IMR-90 (cell line): ENCODE results near the gene YTHDF2. TPM values are rescaled to one million over a fixed set of nuclear protein-coding genes. Genes with fewer than 3 reads are reported as not detected.

Source experiments
- ATAC-seq: fragments of 200-7000 bp; cut with Tn5 transposase; 2 replicates; pipeline ENCODE4 v1.9.1; 2020; ENCODE audit warnings: low read depth, mild to moderate bottlenecking, moderate library complexity
- BruUV-seq: library from RNA; stranded (reverse); fragments of 400-500 nt; replicated peaks from 2 replicates; lab custom pipeline; 2021; lab: Mats Ljungman, UMichigan
- CTCF ChIA-PET: fragments of 300-600 bp; formaldehyde crosslinking; extraction: SDS; loops from one replicate; lab custom pipeline; 2021; ENCODE audit warnings: antibody characterized with exemption; lab: Yijun Ruan, JAX
- POLR2A ChIA-PET: fragments of 300-600 bp; sonication (Branson Sonifier 250); formaldehyde crosslinking; loops from one replicate; lab custom pipeline; 2022; ENCODE audit warnings: antibody characterized with exemption; ENCODE audit not compliant: unreplicated experiment; lab: Charles Lee
- DNase-seq: peaks from one replicate; pipeline ENCODE4 v3.0.0; 2013
- H2AFZ ChIP-seq: replicated peaks from 2 replicates; pipeline ENCODE3; 2013; ENCODE audit warnings: low read length, mild to moderate bottlenecking; ENCODE audit not compliant: poor library complexity
- H2AK5ac ChIP-seq: 2 replicates; pipeline ENCODE4 v1.6.1; 2013; ENCODE audit warnings: low read depth, low read length, inconsistent platforms
- H2AK9ac ChIP-seq: replicated peaks from 2 replicates; pipeline ENCODE3; 2013; ENCODE audit warnings: mild to moderate bottlenecking, low read depth, low read length, moderate library complexity; ENCODE audit not compliant: poor library complexity
- H2BK120ac ChIP-seq: 2 replicates; pipeline ENCODE4 v1.6.1; 2013; ENCODE audit warnings: low read depth, low read length, inconsistent platforms
- H2BK15ac ChIP-seq: 3 replicates; pipeline ENCODE4 v1.6.1; 2013; ENCODE audit warnings: low read depth, low read length, inconsistent platforms
- H2BK20ac ChIP-seq: 2 replicates; pipeline ENCODE4 v1.6.1; 2013; ENCODE audit warnings: low read depth, mild to moderate bottlenecking, inconsistent platforms, low read length, moderate library complexity
- H2BK5ac ChIP-seq: 2 replicates; pipeline ENCODE4 v1.6.1; 2013; ENCODE audit warnings: mild to moderate bottlenecking, low read depth, low read length, inconsistent platforms; ENCODE audit not compliant: poor library complexity, severe bottlenecking
- H3K14ac ChIP-seq: replicated peaks from 2 replicates; pipeline ENCODE4 v1.6.1; 2013; ENCODE audit warnings: low read depth, low read length, inconsistent platforms
- H3K18ac ChIP-seq: 2 replicates; pipeline ENCODE4 v1.6.1; 2013; ENCODE audit warnings: low read depth, low read length, control low read depth
- H3K23ac ChIP-seq: 2 replicates; pipeline ENCODE4 v1.6.1; 2013; ENCODE audit warnings: low read depth, low read length, inconsistent platforms
- H3K27ac ChIP-seq: 2 replicates; pipeline ENCODE4 v1.5.1; 2013; ENCODE audit warnings: mild to moderate bottlenecking, control low read depth, low read length; ENCODE audit not compliant: insufficient read depth
- H3K27me3 ChIP-seq: 2 replicates; pipeline ENCODE4 v1.6.1; 2013; ENCODE audit warnings: low read length; ENCODE audit not compliant: control insufficient read depth, insufficient read depth
- H3K36me3 ChIP-seq: 2 replicates; pipeline ENCODE4 v1.6.1; 2013; ENCODE audit warnings: low read length, mixed read lengths; ENCODE audit not compliant: control insufficient read depth, insufficient read depth
- H3K4ac ChIP-seq: 2 replicates; pipeline ENCODE4 v1.6.1; 2013; ENCODE audit warnings: low read depth, low read length, inconsistent platforms
- H3K4me1 ChIP-seq: 2 replicates; pipeline ENCODE4 v1.6.1; 2013; ENCODE audit warnings: low read length, mixed read lengths; ENCODE audit not compliant: control insufficient read depth, insufficient read depth
- H3K4me2 ChIP-seq: 2 replicates; pipeline ENCODE4 v1.6.1; 2013; ENCODE audit warnings: low read depth, mild to moderate bottlenecking, control low read depth, low read length, moderate library complexity
- H3K4me3 ChIP-seq: 2 replicates; pipeline ENCODE4 v1.5.1; 2013; ENCODE audit warnings: low read depth, mild to moderate bottlenecking, control low read depth, low read length, moderate library complexity; ENCODE audit not compliant: insufficient read depth
- H3K56ac ChIP-seq: 2 replicates; pipeline ENCODE4 v1.6.1; 2013; ENCODE audit warnings: low read length, inconsistent platforms; ENCODE audit not compliant: insufficient read depth; ENCODE audit errors: extremely low read depth
- H3K79me1 ChIP-seq, 2 experiments: 2 replicates each; pipeline ENCODE4 v1.6.1; 2013; ENCODE audit warnings: low read length in 2 of 2, inconsistent platforms in 1 of 2, low read depth in 1 of 2
- H3K9ac ChIP-seq: 2 replicates; pipeline ENCODE4 v1.6.1; 2013; ENCODE audit warnings: low read depth, low read length, control low read depth
- H3K9me1 ChIP-seq: 2 replicates; pipeline ENCODE4 v1.6.1; 2013; ENCODE audit warnings: low read length, inconsistent platforms; ENCODE audit not compliant: insufficient read depth
- H3K9me3 ChIP-seq: 2 replicates; pipeline ENCODE4 v1.6.1; 2013; ENCODE audit warnings: low read length; ENCODE audit not compliant: control insufficient read depth, insufficient read depth
- H4K20me1 ChIP-seq: 2 replicates; pipeline ENCODE4 v1.6.1; 2013; ENCODE audit warnings: low read length, inconsistent platforms; ENCODE audit not compliant: insufficient read depth
- H4K5ac ChIP-seq: 2 replicates; pipeline ENCODE4 v1.6.1; 2013; ENCODE audit warnings: mild to moderate bottlenecking, low read depth, low read length, control low read depth
- H4K8ac ChIP-seq, 2 experiments: 2 replicates each; pipeline ENCODE4 v1.6.1; 2013; ENCODE audit warnings: low read depth in 2 of 2, low read length in 2 of 2, control low read depth in 1 of 2, inconsistent platforms in 1 of 2
- H4K91ac ChIP-seq: 2 replicates; pipeline ENCODE4 v1.6.1; 2013; ENCODE audit warnings: low read depth, low read length, inconsistent platforms; ENCODE audit not compliant: insufficient read depth
- BHLHE40 ChIP-seq: fragments of 150-350 bp; IDR thresholded peaks from 2 replicates; pipeline ENCODE4 v1.6.1; 2016; ENCODE audit warnings: mild to moderate bottlenecking, low read depth, low read length
- CEBPB ChIP-seq: IDR thresholded peaks from 2 replicates; pipeline ENCODE4 v1.6.1; 2012; ENCODE audit warnings: low read depth, low read length, improper control_type of control experiment
- CHD1 ChIP-seq: IDR thresholded peaks from 2 replicates; pipeline ENCODE4 v1.6.1; 2012; ENCODE audit warnings: low read depth, low read length, improper control_type of control experiment
- FOS ChIP-seq: fragments of 150-350 bp; IDR thresholded peaks from 2 replicates; pipeline ENCODE4 v1.6.1; 2016; ENCODE audit warnings: low read depth, low read length
- MAFK ChIP-seq: IDR thresholded peaks from 2 replicates; pipeline ENCODE4 v1.6.1; 2012; ENCODE audit warnings: low read depth, low read length, improper control_type of control experiment
- MAZ ChIP-seq: IDR thresholded peaks from 2 replicates; pipeline ENCODE4 v1.6.1; 2012; ENCODE audit warnings: low read depth, mild to moderate bottlenecking, low read length, improper control_type of control experiment, moderate library complexity, borderline replicate concordance
- MXI1 ChIP-seq: IDR thresholded peaks from 2 replicates; pipeline ENCODE4 v1.6.1; 2012; ENCODE audit warnings: low read depth, mild to moderate bottlenecking, low read length, moderate library complexity, borderline replicate concordance
- NFE2L2 ChIP-seq: fragments of 150-350 bp; IDR thresholded peaks from 2 replicates; pipeline ENCODE4 v1.6.1; 2016; ENCODE audit warnings: low read depth, mild to moderate bottlenecking, low read length
- POLR2A ChIP-seq: IDR thresholded peaks from 2 replicates; pipeline ENCODE4 v1.6.1; 2012; ENCODE audit warnings: mild to moderate bottlenecking, low read depth, low read length
- RAD21 ChIP-seq: IDR thresholded peaks from 2 replicates; pipeline ENCODE4 v1.6.1; 2012; ENCODE audit warnings: low read length, improper control_type of control experiment
- RCOR1 ChIP-seq: IDR thresholded peaks from 2 replicates; pipeline ENCODE4 v1.6.1; 2012; ENCODE audit warnings: mild to moderate bottlenecking, low read length, improper control_type of control experiment; ENCODE audit not compliant: insufficient replicate concordance
- RFX5 ChIP-seq: IDR thresholded peaks from 2 replicates; pipeline ENCODE4 v1.8.0; 2012; ENCODE audit warnings: low read depth, mild to moderate bottlenecking, low read length, moderate library complexity
- SMC3 ChIP-seq: fragments of 150-350 bp; IDR thresholded peaks from 2 replicates; pipeline ENCODE4 v1.6.1; 2016; ENCODE audit warnings: low read depth, mild to moderate bottlenecking, antibody characterized with exemption, low read length, moderate library complexity
- WGBS, 2 experiments: methylation state at CpG; one replicate each; pipeline versions ENCODE4 v1.1.5 to v1.1.7; 2013; ENCODE audit warnings: missing lambda C conversion rate in 2 of 2; ENCODE audit not compliant: insufficient read length in 1 of 2; ENCODE audit errors: extremely low coverage in 2 of 2; 5-methylcytosine and 5-hydroxymethylcytosine counted together
- dilution Hi-C: fragments of 300-500 bp; cut with HindIII; formaldehyde crosslinking; loops from one replicate; pipeline ENCODE4 v1.14.3; 2018; ENCODE audit warnings: low sequenced_read_pairs; ENCODE audit not compliant: unreplicated experiment
- in situ Hi-C: fragments of 300-500 bp; cut with MboI; formaldehyde crosslinking; loops from 3 replicates; pipeline ENCODE4 v1.14.3; 2019; ENCODE audit warnings: low sequenced_read_pairs, inconsistent platforms, mixed read lengths
- intact Hi-C: fragments of 100-400 bp; cut with micrococcal nuclease; formaldehyde crosslinking; loops from 2 replicates; pipeline ENCODE4 v1.10.0; 2022
- polyA plus RNA-seq, 3 experiments: library from polyadenylated mRNA; depleted of rRNA; stranded (reverse); fragments of >200 nt; gene quantifications; 2 replicates each; pipeline ENCODE4 v1.2.3, GENCODE V29; 2012; ENCODE audit warnings: low replicate concordance in 1 of 3
- total RNA-seq: library from RNA; depleted of rRNA; stranded (reverse); fragments of >200 nt; gene quantifications from 2 replicates; pipeline ENCODE4 v1.2.3, GENCODE V29; 2012
- TF ChIP-seq, protein P1 (sequence below): conservative IDR thresholded peaks from 2 replicates; pipeline ENCODE4 v1.5.1; 2012; ENCODE audit warnings: mild to moderate bottlenecking, low read depth, low read length, improper control_type of control experiment
- TF ChIP-seq, protein P2 (sequence below): fragments of 150-350 bp; IDR thresholded peaks from 2 replicates; pipeline ENCODE4 v1.6.1; 2016; ENCODE audit warnings: low read depth, mild to moderate bottlenecking, low read length, moderate library complexity, borderline replicate concordance
- TF ChIP-seq, protein P3 (sequence below): fragments of 150-350 bp; IDR thresholded peaks from 2 replicates; pipeline ENCODE4 v1.6.1; 2017; ENCODE audit warnings: mild to moderate bottlenecking, antibody characterized with exemption, low read length, low read depth

Gene YTHDF2
- total and polyA plus RNA-seq, 2 of the 4 experiments (the other 2 are of a cell fraction) = 50.0 to 94.3 TPM

- H4K5ac ChIP-seq = no peak overlapping the region
- no peaks in the 10 kb centered on the region for H4K20me1 ChIP-seq
- no peak overlapping the region for H3K4me3 ChIP-seq
- no peak overlapping the region for H2AFZ ChIP-seq
- no peaks in the 10 kb centered on the region for H3K4me1 ChIP-seq
- ATAC-seq (no peak), DNase-seq (no peak)
- dilution Hi-C loops = no loop called here
- in situ Hi-C loops = loop anchor here (5.0 to 10.0 kb wide), 3 partner anchors 84 to 421 kb away; no protein-coding TSS in a partner anchor
- intact Hi-C loops = no loop called here
- no peak overlapping the region for H3K27ac ChIP-seq
- ChIA-PET CTCF (interaction anchor here (0.5 to 7.7 kb wide), 2 partner anchors 90 to 93 kb away, joined by 3 to 68 read pairs; no protein-coding TSS in a partner anchor), POLR2A (no interaction called here)
- no peaks in the 10 kb centered on the region for H3K27me3 ChIP-seq
- no peak overlapping the region for H4K8ac ChIP-seq
- H4K91ac ChIP-seq = no peak overlapping the region
- H3K36me3 ChIP-seq = no peaks in the 10 kb centered on the region
- no peak overlapping the region for H3K18ac ChIP-seq
- no TSS peak for BruUV-seq
- no peak overlapping the region for H3K23ac ChIP-seq
- no peaks in the 10 kb centered on the region for H3K79me1 ChIP-seq
- TF ChIP-seq MAZ (no peak), POLR2A (no peak), BHLHE40 (no peak), SMC3 (no peak), CEBPB (no peak), FOS (no peak), CHD1 (no peak), MXI1 (no peak), MAFK (no peak), NFE2L2 (no peak), RAD21 (no peak), RFX5 (no peak), RCOR1 (no peak)
- TF ChIP-seq, protein P1, sequence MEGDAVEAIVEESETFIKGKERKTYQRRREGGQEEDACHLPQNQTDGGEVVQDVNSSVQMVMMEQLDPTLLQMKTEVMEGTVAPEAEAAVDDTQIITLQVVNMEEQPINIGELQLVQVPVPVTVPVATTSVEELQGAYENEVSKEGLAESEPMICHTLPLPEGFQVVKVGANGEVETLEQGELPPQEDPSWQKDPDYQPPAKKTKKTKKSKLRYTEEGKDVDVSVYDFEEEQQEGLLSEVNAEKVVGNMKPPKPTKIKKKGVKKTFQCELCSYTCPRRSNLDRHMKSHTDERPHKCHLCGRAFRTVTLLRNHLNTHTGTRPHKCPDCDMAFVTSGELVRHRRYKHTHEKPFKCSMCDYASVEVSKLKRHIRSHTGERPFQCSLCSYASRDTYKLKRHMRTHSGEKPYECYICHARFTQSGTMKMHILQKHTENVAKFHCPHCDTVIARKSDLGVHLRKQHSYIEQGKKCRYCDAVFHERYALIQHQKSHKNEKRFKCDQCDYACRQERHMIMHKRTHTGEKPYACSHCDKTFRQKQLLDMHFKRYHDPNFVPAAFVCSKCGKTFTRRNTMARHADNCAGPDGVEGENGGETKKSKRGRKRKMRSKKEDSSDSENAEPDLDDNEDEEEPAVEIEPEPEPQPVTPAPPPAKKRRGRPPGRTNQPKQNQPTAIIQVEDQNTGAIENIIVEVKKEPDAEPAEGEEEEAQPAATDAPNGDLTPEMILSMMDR = no peak
- TF ChIP-seq, protein P2, sequence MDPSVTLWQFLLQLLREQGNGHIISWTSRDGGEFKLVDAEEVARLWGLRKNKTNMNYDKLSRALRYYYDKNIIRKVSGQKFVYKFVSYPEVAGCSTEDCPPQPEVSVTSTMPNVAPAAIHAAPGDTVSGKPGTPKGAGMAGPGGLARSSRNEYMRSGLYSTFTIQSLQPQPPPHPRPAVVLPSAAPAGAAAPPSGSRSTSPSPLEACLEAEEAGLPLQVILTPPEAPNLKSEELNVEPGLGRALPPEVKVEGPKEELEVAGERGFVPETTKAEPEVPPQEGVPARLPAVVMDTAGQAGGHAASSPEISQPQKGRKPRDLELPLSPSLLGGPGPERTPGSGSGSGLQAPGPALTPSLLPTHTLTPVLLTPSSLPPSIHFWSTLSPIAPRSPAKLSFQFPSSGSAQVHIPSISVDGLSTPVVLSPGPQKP = no peak
- TF ChIP-seq, protein P3, sequence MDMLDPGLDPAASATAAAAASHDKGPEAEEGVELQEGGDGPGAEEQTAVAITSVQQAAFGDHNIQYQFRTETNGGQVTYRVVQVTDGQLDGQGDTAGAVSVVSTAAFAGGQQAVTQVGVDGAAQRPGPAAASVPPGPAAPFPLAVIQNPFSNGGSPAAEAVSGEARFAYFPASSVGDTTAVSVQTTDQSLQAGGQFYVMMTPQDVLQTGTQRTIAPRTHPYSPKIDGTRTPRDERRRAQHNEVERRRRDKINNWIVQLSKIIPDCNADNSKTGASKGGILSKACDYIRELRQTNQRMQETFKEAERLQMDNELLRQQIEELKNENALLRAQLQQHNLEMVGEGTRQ = no peak
- H3K4ac ChIP-seq = no peak overlapping the region
- H3K9me3 ChIP-seq = no peaks in the 10 kb centered on the region
- no peak overlapping the region for H2BK5ac ChIP-seq
- no peak overlapping the region for H3K4me2 ChIP-seq
- H2AK5ac ChIP-seq = no peak overlapping the region
- no CpG with 5 or more reads among the region's 2 CpGs for WGBS, 2 experiments
- no peaks in the 10 kb centered on the region for H3K9me1 ChIP-seq
- H2BK120ac ChIP-seq = no peak overlapping the region
- H2AK9ac ChIP-seq = no peak overlapping the region
- H2BK20ac ChIP-seq = no peak overlapping the region
- H3K14ac ChIP-seq = no peak overlapping the region
- no peak overlapping the region for H3K56ac ChIP-seq
- no peak overlapping the region for H3K9ac ChIP-seq
- no peak overlapping the region for H2BK15ac ChIP-seq
Observed at GRCh38 chr1:28783363-28783762, 46.6 kb downstream of the YTHDF2 start.
